HTERT RPE-1 (cell line): ENCODE results near the gene KRTAP5-1.

Experiments
- in situ Hi-C: fragments of 300-500 bp; cut with MboI; formaldehyde crosslinking; loops from 4 replicates; pipeline ENCODE4 v1.14.3; 2020; ENCODE audit warnings: low sequenced_read_pairs

KRTAP5-1 gene

GRCh38 chr11:1572197-1573076 is 12.6 kb downstream of the KRTAP5-1 start, which contains the start of gene DUSP8:
Gene DUSP8, minus strand, starts transcription at chr11:1572271. Its CDS starts 6,445 bp downstream, at chr11:1565826.
- in situ Hi-C loops: no loop called here

GRCh38 chr11:1571760-1572196 is 13.3 kb downstream of the KRTAP5-1 start:
- in situ Hi-C loops: no loop called here

GRCh38 chr11:1570896-1571759 is 14.0 kb downstream of the KRTAP5-1 start:
- in situ Hi-C loops: no loop called here

GRCh38 chr11:1570531-1570895 is 14.6 kb downstream of the KRTAP5-1 start:
- in situ Hi-C loops: no loop called here

- in situ Hi-C loops: no loop called here
These were observed 15.1 kb downstream of the KRTAP5-1 start for GRCh38 chr11:1570001-1570453.

GRCh38 chr11:1569251-1569780 is 15.8 kb downstream of the KRTAP5-1 start:
- in situ Hi-C loops: no loop called here

- in situ Hi-C loops: no loop called here
These were observed 16.6 kb downstream of the KRTAP5-1 start for GRCh38 chr11:1568441-1568911.

- in situ Hi-C loops: no loop called here
These were observed 17.4 kb downstream of the KRTAP5-1 start for GRCh38 chr11:1567721-1568100.

GRCh38 chr11:1567052-1567720 is 17.9 kb downstream of the KRTAP5-1 start:
- in situ Hi-C loops: no loop called here

- in situ Hi-C loops: no loop called here
These were observed 18.6 kb downstream of the KRTAP5-1 start for GRCh38 chr11:1566381-1567051.

GRCh38 chr11:1565904-1566247 is 19.2 kb downstream of the KRTAP5-1 start:
- in situ Hi-C loops: no loop called here

GRCh38 chr11:1565173-1565903 is 19.7 kb downstream of the KRTAP5-1 start:
- in situ Hi-C loops: no loop called here

- in situ Hi-C loops: no loop called here
These were observed 20.4 kb downstream of the KRTAP5-1 start for GRCh38 chr11:1564535-1565172.

GRCh38 chr11:1563697-1564534 is 21.2 kb downstream of the KRTAP5-1 start:
- in situ Hi-C loops: no loop called here

GRCh38 chr11:1563149-1563638 is 21.9 kb downstream of the KRTAP5-1 start:
- in situ Hi-C loops: no loop called here

- in situ Hi-C loops: no loop called here
These were observed 22.5 kb downstream of the KRTAP5-1 start for GRCh38 chr11:1562469-1563148.

GRCh38 chr11:1561955-1562354 is 23.1 kb downstream of the KRTAP5-1 start:
- in situ Hi-C loops: no loop called here
